Stimulated activated CD4-positive, alpha-beta T cell treated with anti-CD3 and anti-CD28 coated beads, Interleukin-1b, Interleukin-23, amount 100 ng/mL, for 48 hours (primary cell): ENCODE data around the gene C17orf50.

Source experiments
- DNase-seq: peaks from one replicate; pipeline ENCODE4 v3.0.0-alpha.2; 2020

The C17orf50 gene

GRCh38 chr17:35757243-35757642, 3.4 kb upstream of the C17orf50 start:
- no peak for DNase-seq

DNA sequence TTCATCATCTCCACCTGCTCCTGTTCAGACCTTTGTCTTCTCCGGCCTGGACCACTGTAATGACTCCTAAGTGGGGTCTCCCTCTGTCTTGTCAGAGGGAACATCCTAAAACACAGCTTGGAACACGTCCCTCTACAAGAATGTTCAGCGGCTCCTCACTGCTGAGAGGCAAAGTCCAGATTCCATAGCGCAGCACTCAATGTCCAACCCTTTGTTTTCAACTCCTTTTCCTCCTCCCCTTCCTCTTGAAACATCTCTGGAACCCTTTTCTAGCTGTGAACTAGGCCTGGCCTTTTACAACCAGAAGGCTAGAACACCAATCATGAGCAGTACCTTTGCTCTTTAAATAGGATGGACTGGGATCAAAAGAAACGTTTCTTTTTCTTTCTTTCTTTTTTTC, 914 bp downstream of the C17orf50 start:
- no peak for DNase-seq

GRCh38 chr17:35763767-35764122, 3.1 kb downstream of the C17orf50 start:
- no peak for DNase-seq

DNA sequence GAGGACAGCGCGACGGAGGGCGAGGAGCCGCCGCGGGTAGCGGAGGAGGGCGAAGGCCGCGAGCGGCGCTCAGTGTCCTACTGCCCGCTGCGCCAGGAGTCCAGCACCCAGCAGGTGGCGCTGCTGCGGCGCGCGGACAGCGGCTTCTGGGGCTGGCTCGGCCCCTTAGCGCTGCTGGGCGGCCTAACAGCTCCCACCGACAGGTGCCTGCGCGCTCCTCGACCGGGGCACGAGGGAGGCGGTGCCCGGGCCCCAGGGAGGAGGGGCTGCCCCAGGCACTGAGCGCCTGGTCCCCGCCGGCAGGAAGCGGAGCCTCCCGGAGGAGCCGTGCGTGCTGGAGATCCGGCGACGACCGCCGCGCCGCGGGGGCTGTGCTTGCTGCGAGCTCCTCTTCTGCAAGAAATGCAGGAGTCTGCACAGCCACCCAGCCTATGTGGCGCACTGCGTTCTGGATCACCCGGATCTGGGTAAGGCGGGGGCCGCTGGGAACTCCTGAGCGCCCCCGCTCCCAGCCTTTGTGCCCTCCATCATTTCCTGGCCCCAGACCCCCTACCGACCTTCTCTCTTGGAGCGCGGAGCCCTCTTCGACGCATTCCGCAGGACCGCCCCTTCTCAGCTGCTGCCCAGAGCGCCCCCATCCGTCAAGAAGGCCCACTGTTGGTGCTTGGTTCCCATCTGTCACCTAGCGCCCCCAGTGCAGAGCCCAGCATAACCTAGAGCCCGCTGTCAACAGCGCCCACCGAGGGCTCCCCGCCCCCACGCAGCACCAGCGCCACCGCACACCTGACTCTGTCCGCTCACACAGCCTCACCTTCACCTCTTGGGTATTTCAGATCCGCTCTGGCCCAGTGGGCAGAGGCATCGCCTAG, 3.7 kb downstream of the C17orf50 start:
- DNase-seq: peak; percentile 88

GRCh38 chr17:35765086-35765710, 4.5 kb downstream of the C17orf50 start:
- no peak for DNase-seq

- no peak for DNase-seq
These were observed 5.2 kb downstream of the C17orf50 start for GRCh38 chr17:35765756-35766488.

DNA sequence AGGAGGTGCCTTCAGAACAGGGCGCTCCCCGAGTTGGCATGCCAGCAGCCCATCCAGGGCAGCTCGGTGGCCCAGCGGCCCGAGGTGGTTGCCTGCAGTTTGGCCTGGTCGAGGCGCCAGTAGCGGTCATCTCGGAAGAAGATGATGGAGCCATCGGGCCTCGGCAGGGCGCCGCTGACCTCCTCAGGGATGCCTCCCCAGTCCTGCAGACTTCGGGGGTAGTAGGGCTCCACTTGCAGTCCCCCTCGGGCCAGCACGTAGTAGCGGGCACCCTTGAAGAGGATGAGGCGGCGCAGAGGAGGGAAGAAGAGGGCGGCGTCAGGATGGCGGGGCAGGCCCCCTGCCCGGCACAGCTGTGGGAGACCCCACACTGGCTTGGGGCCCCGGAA, 5.8 kb downstream of the C17orf50 start:
- no peak for DNase-seq

DNA sequence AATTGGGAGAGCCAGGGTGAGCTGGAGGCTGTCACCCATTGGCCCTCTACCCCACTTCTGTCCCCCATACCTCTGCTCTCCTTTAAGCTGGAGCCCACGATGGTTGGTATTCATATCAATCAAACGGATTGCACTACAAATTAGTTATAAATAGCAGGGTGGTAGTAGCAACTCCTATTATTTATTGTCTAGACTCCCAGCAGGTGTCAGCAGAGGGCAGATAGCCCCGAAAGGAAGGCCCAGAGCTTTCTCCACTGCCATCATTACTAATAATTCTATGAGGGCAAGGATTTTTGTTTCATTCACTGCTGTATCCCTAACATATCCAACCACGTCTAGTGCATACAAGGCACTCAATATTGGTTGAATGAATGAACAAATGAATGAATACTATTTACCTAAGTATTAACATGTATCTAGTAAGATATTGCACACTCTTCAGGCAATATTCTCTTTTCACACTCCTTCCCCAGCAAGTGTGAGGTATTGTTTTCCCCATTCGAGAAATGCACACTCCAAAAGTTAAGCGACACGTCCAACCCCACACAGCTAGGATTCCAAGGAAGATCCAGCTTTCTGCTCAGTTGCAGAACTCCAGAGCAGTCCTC, 6.3 kb downstream of the C17orf50 start:
- no peak for DNase-seq

DNA sequence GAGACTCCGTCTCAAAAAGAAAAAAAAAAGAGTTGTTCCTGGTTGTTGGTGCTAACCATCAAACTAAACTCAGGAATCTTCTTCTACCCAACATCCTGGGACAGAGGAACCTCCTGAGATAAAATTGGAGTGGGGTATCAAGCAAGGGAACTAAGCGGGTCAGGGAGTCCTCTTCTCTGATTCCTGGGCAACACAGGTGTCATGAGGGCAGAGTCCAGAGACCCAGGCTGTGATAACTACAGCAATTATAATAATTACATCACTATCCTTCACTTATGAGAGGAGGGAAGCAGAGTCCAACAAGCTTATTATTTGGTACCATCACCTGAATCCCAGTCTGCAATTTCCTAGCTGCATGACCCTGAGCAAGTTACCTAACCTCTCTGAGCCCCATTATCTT, 8.1 kb downstream of the C17orf50 start:
- no peak for DNase-seq

DNA sequence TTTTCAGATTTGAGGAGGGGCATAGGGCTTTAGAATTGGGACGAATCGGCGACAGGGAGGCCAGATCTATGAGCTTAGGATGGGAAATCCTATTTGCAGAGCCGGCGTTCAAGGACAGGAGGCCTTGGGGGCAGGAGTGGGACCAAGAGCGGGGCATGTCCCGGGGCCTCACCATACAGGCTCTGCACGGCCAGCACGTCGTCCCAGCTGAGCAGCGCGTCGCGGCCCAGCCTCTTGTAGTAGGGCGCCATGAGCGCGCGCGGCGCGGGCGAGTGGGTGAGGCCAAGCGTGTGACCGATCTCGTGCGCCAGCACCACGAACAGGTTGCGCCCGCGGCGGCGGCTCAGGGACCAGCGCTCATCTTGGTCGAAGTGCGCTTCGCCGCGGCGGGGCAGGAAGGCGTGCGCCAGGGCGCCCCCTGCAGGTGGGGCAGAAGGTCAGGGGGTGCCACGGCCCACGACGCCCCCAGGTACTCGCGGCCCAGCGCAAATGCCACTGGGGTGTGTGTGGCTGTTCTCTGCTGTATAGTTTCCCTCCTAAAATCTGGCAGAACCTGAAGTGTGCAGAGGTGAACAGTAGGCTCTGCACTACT, 9.3 kb downstream of the C17orf50 start:
- no peak for DNase-seq

DNA sequence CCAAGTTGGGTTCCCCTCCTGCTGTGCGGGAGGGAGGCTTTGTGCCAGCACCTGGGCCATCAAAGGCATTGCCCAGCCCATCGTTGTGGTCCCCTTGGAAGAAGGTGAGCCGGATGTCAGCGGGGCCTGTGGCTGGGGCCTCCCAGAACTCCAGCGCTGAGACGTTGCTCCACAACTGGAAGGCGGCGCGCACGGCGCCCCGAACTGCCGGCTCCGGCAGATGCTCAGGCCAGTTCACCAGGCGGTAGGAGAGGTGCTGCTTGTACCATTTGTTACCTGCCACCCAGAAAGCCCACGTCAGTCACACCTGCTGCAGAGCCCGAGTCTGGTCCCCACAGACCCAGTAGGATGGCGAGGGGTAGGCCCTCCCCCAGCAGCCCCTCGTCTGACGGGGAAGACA, 12.4 kb downstream of the C17orf50 start:
- DNase-seq: no peak

- no peak for DNase-seq
These were observed 13.2 kb downstream of the C17orf50 start for GRCh38 chr17:35773679-35774425.

- no peak for DNase-seq
These were observed 13.8 kb downstream of the C17orf50 start for GRCh38 chr17:35774499-35774898.

GRCh38 chr17:35775039-35775438, 14.4 kb downstream of the C17orf50 start:
- no peak for DNase-seq

DNA sequence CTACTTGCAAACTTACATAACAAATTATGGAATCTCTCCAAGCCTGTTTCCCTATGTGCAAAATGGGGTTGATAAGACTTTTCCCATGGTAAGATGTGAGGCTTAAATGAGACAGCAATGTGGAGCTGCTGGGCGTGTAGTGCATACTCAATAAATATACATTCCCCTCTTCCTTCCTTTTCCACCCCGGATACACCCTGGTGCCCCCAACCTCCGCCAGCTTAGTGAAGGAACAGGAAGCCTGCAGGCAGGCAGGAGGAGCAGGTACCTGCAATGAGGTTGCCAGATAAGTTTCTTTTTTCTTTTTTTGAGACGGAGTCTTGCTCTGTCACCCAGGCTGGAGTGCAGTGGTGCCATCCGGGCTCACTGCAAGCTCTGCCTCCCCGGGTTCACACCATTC, 14.9 kb downstream of the C17orf50 start:
- no peak for DNase-seq

GRCh38 chr17:35778641-35779196, 18.0 kb downstream of the C17orf50 start:
- no peak for DNase-seq

DNA sequence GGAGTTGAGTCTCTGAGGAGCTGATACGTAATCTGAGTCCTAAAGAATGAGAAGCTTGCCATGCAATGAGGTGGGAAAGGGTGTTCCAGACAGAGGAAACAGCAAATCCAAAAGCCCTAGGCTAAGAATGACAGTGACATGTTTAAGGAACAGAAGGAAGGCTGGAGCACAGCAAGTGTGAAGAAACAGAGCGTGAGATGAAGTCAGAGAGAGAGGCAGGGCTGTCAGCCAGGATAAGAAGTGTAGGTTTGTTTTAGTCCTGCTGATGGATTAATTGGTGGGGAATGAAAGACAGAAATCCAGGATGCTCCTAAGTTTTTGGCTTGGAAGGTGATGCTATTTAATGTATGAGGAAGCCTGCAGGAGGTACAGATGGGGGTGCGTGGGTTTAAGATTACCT, 20.3 kb downstream of the C17orf50 start:
- no peak for DNase-seq

DNA sequence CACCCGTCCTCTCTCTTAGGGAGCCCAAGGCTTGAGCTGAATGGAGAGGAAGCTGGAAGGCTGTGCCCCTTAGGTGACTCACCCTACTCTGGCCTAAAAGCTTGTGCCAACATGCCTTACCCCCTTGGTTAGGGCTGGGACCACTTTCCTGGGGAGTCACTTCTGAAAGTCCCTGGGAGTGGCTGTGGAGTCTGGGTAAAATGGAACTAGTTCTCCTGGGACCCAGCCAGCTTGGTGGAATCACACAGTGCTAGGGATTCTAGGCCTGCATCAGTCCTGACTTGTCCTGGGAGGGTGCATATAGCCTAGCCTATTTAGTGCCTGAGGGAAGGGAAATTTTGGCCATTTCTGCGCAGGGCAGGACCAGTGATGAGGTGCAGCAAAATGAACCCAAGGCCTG, 24.2 kb downstream of the C17orf50 start:
- no peak for DNase-seq

DNA sequence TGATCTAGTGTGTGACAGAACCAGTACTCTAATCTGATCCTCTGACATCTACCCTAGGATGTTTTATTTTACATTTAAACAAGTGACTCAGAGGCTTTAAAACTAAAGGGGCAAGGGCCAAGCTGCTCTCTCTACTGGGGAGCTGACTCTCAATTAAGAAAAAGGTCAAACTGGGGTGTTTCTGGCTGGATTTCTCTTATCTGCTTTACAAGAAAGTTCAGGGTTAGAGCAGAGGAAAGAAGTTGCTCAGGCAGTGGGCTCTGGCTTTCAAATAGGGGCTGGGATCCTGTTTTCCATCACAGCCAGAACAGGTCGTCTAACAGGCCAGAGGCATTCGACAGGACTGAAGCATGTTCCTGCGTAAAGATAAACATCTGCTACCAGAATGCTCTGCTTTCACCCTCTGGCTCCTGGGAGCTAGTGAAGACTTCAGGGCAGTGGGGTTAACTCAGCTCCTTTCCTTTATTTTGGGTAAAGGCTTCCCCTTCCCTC, 26.3 kb downstream of the C17orf50 start:
- DNase-seq: no peak

- DNase-seq: no peak
These were observed 28.0 kb downstream of the C17orf50 start for GRCh38 chr17:35788477-35789368.

GRCh38 chr17:35790841-35791240, 30.2 kb downstream of the C17orf50 start:
- DNase-seq: no peak
